Activated gamma-delta T cell (primary cell): ENCODE data around the gene MAML2.
"Not testable (repeated sequence)": the region's sequence is repeated elsewhere in the genome, so short reads cannot be mapped to it uniquely, and the experiment has no call there.

Source experiments
- DNase-seq: peaks from one replicate; lab custom pipeline; 2025; lab: John Stamatoyannopoulos, UW

Gene MAML2

GRCh38 chr11:96186806-96187205, 156.2 kb downstream of the MAML2 start:
- no peak for DNase-seq

GRCh38 chr11:96185220-96185768, 157.7 kb downstream of the MAML2 start:
- no peak for DNase-seq

- DNase-seq = not testable (repeated sequence)
Measured at GRCh38 chr11:96180937-96181336, 162.1 kb downstream of the MAML2 start.

- DNase-seq = no peak
Measured at GRCh38 chr11:96180341-96180740, 162.7 kb downstream of the MAML2 start.

GRCh38 chr11:96179905-96180304, 163.1 kb downstream of the MAML2 start:
- no peak for DNase-seq

GRCh38 chr11:96178887-96179279, 164.1 kb downstream of the MAML2 start:
- no peak for DNase-seq

- DNase-seq = no peak
Measured at GRCh38 chr11:96178049-96178886, 164.7 kb downstream of the MAML2 start.

- DNase-seq = no peak
Measured at GRCh38 chr11:96177146-96177545, 165.8 kb downstream of the MAML2 start.

GRCh38 chr11:96173906-96174305, 169.1 kb downstream of the MAML2 start:
- no peak for DNase-seq

GRCh38 chr11:96173422-96173821, 169.6 kb downstream of the MAML2 start:
- DNase-seq = no peak

GRCh38 chr11:96172604-96173003, 170.4 kb downstream of the MAML2 start:
- DNase-seq = no peak

GRCh38 chr11:96169250-96169649, 173.7 kb downstream of the MAML2 start:
- DNase-seq = no peak

- no peak for DNase-seq
Measured at GRCh38 chr11:96168623-96169022, 174.4 kb downstream of the MAML2 start.

- DNase-seq = no peak
Measured at GRCh38 chr11:96167787-96168186, 175.2 kb downstream of the MAML2 start.

- DNase-seq = no peak
Measured at GRCh38 chr11:96167203-96167758, 175.7 kb downstream of the MAML2 start.

- DNase-seq = no peak
Measured at GRCh38 chr11:96162816-96163499, 180.0 kb downstream of the MAML2 start.

GRCh38 chr11:96161307-96162089, 181.5 kb downstream of the MAML2 start:
- no peak for DNase-seq

- DNase-seq = no peak
Measured at GRCh38 chr11:96160732-96161306, 182.2 kb downstream of the MAML2 start.

GRCh38 chr11:96159968-96160367, 183.0 kb downstream of the MAML2 start:
- no peak for DNase-seq

GRCh38 chr11:96158126-96158525, 184.9 kb downstream of the MAML2 start:
- no peak for DNase-seq

- no peak for DNase-seq
Measured at GRCh38 chr11:96157517-96157873, 185.5 kb downstream of the MAML2 start.

GRCh38 chr11:96156379-96156722, 186.6 kb downstream of the MAML2 start:
- no peak for DNase-seq
